HEK293 (cell line): ENCODE results near the gene CCR6.
"Not testable (repeated sequence)": the region's sequence is repeated elsewhere in the genome, so short reads cannot be mapped to it uniquely, and the experiment has no call there.

Experiments
- CTCF ChIA-PET: fragments of 350-600 bp; formaldehyde crosslinking; extraction: SDS; loops from one replicate; lab custom pipeline; 2021; ENCODE audit warnings: antibody characterized with exemption; lab: Yijun Ruan, JAX
- POLR2A ChIA-PET: fragments of 300-600 bp; formaldehyde crosslinking; extraction: SDS; loops from one replicate; lab custom pipeline; 2020; ENCODE audit warnings: antibody characterized with exemption, inconsistent platforms; lab: Yijun Ruan, JAX
- H3K27ac ChIP-seq: fragments of 200-500 bp; sonication (Bioruptor generic); 2 replicates; pipeline ENCODE4 v1.5.1; 2014; ENCODE audit warnings: low read depth, low read length, control low read depth, inconsistent platforms; ENCODE audit errors: extremely low read depth
- H3K36me3 ChIP-seq, 2 experiments: fragments of 200-500 bp in 1 of 2; sonication (Bioruptor generic) in 1 of 2; 1 replicate in 1 of 2; 2 replicates in 1 of 2; pipeline ENCODE4 v1.5.1; 2014 to 2017; ENCODE audit warnings: inconsistent platforms in 2 of 2, low read length in 2 of 2; ENCODE audit not compliant: control insufficient read depth in 2 of 2, insufficient read depth in 1 of 2
- H3K4me1 ChIP-seq: fragments of 200-500 bp; sonication (Bioruptor generic); 2 replicates; pipeline ENCODE4 v1.5.1; 2014; ENCODE audit warnings: mild to moderate bottlenecking, low read length, inconsistent platforms; ENCODE audit not compliant: control insufficient read depth, insufficient read depth
- H3K4me3 ChIP-seq: 2 replicates; pipeline ENCODE4 v1.5.1; 2011; ENCODE audit warnings: low read depth, mild to moderate bottlenecking, control low read depth, low read length, moderate library complexity
- H3K9me3 ChIP-seq: fragments of 200-500 bp; sonication (Bioruptor generic); 2 replicates; pipeline ENCODE4 v1.5.1; 2014; ENCODE audit warnings: low read depth, low read length, inconsistent platforms; ENCODE audit not compliant: control insufficient read depth, insufficient read depth
- FEZF1 ChIP-seq: fragments of 450-650 bp; formaldehyde crosslinking; IDR thresholded peaks from 2 replicates; pipeline ENCODE4 v1.5.1; 2016; ENCODE audit warnings: missing biosample characterization, missing genetic modification characterization
- PATZ1 ChIP-seq: fragments of 450-650 bp; formaldehyde crosslinking; IDR thresholded peaks from 2 replicates; pipeline ENCODE4 v1.5.1; 2016; ENCODE audit warnings: missing biosample characterization, missing genetic modification characterization
- SETDB1 ChIP-seq: IDR thresholded peaks from one replicate; pipeline ENCODE4 v1.6.1; 2017; ENCODE audit warnings: mild to moderate bottlenecking, low read length, moderate library complexity, mixed read lengths; ENCODE audit not compliant: insufficient read length
- ZBTB10 ChIP-seq: fragments of 450-650 bp; formaldehyde crosslinking; IDR thresholded peaks from 2 replicates; pipeline ENCODE4 v1.5.1; 2016; ENCODE audit warnings: missing biosample characterization, missing genetic modification characterization
- ZIC2 ChIP-seq: fragments of 450-650 bp; formaldehyde crosslinking; IDR thresholded peaks from 2 replicates; pipeline ENCODE4 v1.5.1; 2016; ENCODE audit warnings: missing biosample characterization, missing genetic modification characterization
- ZNF114 ChIP-seq: fragments of 450-650 bp; formaldehyde crosslinking; IDR thresholded peaks from 2 replicates; pipeline ENCODE4 v1.5.0; 2017; ENCODE audit warnings: missing biosample characterization, missing genetic modification characterization
- ZNF311 ChIP-seq: fragments of 450-650 bp; formaldehyde crosslinking; IDR thresholded peaks from 2 replicates; pipeline ENCODE4 v1.5.1; 2017; ENCODE audit warnings: missing biosample characterization, missing genetic modification characterization, borderline replicate concordance
- ZNF362 ChIP-seq: fragments of 450-650 bp; formaldehyde crosslinking; IDR thresholded peaks from 2 replicates; pipeline ENCODE4 v1.5.1; 2016; ENCODE audit warnings: missing biosample characterization, missing genetic modification characterization
- ZNF404 ChIP-seq: fragments of 450-650 bp; formaldehyde crosslinking; IDR thresholded peaks from 2 replicates; pipeline ENCODE4 v1.5.1; 2017; ENCODE audit warnings: missing biosample characterization, missing genetic modification characterization
- ZNF416 ChIP-seq: fragments of 450-650 bp; formaldehyde crosslinking; IDR thresholded peaks from 2 replicates; pipeline ENCODE4 v1.5.1; 2016; ENCODE audit warnings: missing biosample characterization, missing genetic modification characterization
- ZNF530 ChIP-seq: fragments of 450-650 bp; formaldehyde crosslinking; IDR thresholded peaks from 2 replicates; pipeline ENCODE4 v1.5.1; 2016; ENCODE audit warnings: low read depth, missing biosample characterization, missing genetic modification characterization
- ZNF558 ChIP-seq: fragments of 450-650 bp; formaldehyde crosslinking; IDR thresholded peaks from 2 replicates; pipeline ENCODE4 v1.5.1; 2016; ENCODE audit warnings: missing biosample characterization, missing genetic modification characterization
- ZNF560 ChIP-seq: fragments of 450-650 bp; formaldehyde crosslinking; IDR thresholded peaks from 2 replicates; pipeline ENCODE4 v1.5.1; 2017; ENCODE audit warnings: missing biosample characterization, missing genetic modification characterization, borderline replicate concordance
- ZNF670 ChIP-seq: fragments of 450-650 bp; formaldehyde crosslinking; IDR thresholded peaks from 2 replicates; pipeline ENCODE4 v1.5.1; 2016; ENCODE audit warnings: missing biosample characterization, missing genetic modification characterization, low read depth
- ZNF707 ChIP-seq: fragments of 450-650 bp; formaldehyde crosslinking; IDR thresholded peaks from 2 replicates; pipeline ENCODE4 v1.5.1; 2016; ENCODE audit warnings: missing biosample characterization, missing genetic modification characterization
- ZNF843 ChIP-seq: fragments of 450-650 bp; formaldehyde crosslinking; IDR thresholded peaks from 2 replicates; pipeline ENCODE4 v1.5.1; 2016; ENCODE audit warnings: missing biosample characterization, missing genetic modification characterization
- TF ChIP-seq, protein P1 (sequence below): fragments of 450-650 bp; formaldehyde crosslinking; IDR thresholded peaks from 2 replicates; pipeline ENCODE4 v1.5.1; 2017; ENCODE audit warnings: missing biosample characterization, mild to moderate bottlenecking, missing genetic modification characterization, moderate library complexity
- TF ChIP-seq, protein P2 (sequence below): fragments of 450-650 bp; formaldehyde crosslinking; IDR thresholded peaks from 2 replicates; pipeline ENCODE4 v1.5.1; 2016; ENCODE audit warnings: missing biosample characterization, missing genetic modification characterization, low read depth

Gene CCR6

GRCh38 chr6:167087857-167088354 is 35.0 kb upstream of the CCR6 start:
- Histone ChIP-seq H3K4me3 (no peak overlapping the region), H3K27ac (no peak overlapping the region), H3K9me3 (no peaks in the 10 kb centered on the region), H3K36me3 (no peaks in the 10 kb centered on the region), H3K4me1 (no peaks in the 10 kb centered on the region)
- CTCF ChIA-PET, result interaction anchor here (0.7 to 1.1 kb wide), 2 partner anchors 9 to 136 kb away, joined by 3 to 4 read pairs; no protein-coding TSS in a partner anchor
- POLR2A ChIA-PET, result interaction anchor here (0.7 kb wide), 1 partner anchor 35 kb away, joined by 3 read pairs; no protein-coding TSS in a partner anchor
- TF ChIP-seq ZBTB10 (tag by site-specific recombination), result no peak
- TF ChIP-seq, protein P1, sequence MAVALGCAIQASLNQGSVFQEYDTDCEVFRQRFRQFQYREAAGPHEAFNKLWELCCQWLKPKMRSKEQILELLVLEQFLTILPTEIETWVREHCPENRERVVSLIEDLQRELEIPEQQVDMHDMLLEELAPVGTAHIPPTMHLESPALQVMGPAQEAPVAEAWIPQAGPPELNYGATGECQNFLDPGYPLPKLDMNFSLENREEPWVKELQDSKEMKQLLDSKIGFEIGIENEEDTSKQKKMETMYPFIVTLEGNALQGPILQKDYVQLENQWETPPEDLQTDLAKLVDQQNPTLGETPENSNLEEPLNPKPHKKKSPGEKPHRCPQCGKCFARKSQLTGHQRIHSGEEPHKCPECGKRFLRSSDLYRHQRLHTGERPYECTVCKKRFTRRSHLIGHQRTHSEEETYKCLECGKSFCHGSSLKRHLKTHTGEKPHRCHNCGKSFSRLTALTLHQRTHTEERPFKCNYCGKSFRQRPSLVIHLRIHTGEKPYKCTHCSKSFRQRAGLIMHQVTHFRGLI, result no peak
- no peak for TF ChIP-seq ZNF670 (tag by site-specific recombination)
- no peak for TF ChIP-seq ZNF416 (tag by site-specific recombination)
- TF ChIP-seq ZNF560 (tag by site-specific recombination), result no peak
- TF ChIP-seq, protein P2, sequence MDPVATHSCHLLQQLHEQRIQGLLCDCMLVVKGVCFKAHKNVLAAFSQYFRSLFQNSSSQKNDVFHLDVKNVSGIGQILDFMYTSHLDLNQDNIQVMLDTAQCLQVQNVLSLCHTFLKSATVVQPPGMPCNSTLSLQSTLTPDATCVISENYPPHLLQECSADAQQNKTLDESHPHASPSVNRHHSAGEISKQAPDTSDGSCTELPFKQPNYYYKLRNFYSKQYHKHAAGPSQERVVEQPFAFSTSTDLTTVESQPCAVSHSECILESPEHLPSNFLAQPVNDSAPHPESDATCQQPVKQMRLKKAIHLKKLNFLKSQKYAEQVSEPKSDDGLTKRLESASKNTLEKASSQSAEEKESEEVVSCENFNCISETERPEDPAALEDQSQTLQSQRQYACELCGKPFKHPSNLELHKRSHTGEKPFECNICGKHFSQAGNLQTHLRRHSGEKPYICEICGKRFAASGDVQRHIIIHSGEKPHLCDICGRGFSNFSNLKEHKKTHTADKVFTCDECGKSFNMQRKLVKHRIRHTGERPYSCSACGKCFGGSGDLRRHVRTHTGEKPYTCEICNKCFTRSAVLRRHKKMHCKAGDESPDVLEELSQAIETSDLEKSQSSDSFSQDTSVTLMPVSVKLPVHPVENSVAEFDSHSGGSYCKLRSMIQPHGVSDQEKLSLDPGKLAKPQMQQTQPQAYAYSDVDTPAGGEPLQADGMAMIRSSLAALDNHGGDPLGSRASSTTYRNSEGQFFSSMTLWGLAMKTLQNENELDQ (tag by site-specific recombination), result no peak
- TF ChIP-seq ZIC2 (tag by site-specific recombination), result no peak
- no peak for TF ChIP-seq ZNF362 (tag by site-specific recombination)
- peak; percentile 76 for TF ChIP-seq ZNF558
- peak; percentile 47 for TF ChIP-seq SETDB1

DNA sequence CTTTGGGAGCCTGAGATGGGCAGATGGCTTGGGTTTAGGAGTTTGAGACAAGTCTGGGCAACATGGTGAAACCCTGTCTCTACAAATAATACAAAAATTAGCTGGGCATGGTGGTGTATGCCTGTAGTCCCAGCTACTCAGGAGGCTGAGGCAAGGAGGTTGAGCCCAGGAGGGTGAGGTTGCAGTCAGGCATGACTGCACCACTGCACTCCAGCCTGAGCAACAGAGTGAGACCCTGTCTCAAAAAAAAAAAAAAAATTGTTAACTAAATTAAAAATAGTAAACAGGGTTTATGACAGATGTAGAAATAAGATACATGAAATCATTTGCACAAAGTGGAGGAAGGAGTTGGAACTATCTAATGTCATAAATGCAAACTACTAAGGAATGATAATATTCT is 34.2 kb upstream of the CCR6 start:
- not testable (repeated sequence) for H3K4me1 ChIP-seq, H3K36me3 ChIP-seq, H3K27ac ChIP-seq, H3K4me3 ChIP-seq, H3K9me3 ChIP-seq
- ChIA-PET POLR2A (interaction anchor here (0.7 kb wide), 1 partner anchor 34 kb away, joined by 3 read pairs; no protein-coding TSS in a partner anchor), CTCF (interaction anchor here (1.1 kb wide), 1 partner anchor 136 kb away, joined by 3 read pairs; no protein-coding TSS in a partner anchor)

DNA sequence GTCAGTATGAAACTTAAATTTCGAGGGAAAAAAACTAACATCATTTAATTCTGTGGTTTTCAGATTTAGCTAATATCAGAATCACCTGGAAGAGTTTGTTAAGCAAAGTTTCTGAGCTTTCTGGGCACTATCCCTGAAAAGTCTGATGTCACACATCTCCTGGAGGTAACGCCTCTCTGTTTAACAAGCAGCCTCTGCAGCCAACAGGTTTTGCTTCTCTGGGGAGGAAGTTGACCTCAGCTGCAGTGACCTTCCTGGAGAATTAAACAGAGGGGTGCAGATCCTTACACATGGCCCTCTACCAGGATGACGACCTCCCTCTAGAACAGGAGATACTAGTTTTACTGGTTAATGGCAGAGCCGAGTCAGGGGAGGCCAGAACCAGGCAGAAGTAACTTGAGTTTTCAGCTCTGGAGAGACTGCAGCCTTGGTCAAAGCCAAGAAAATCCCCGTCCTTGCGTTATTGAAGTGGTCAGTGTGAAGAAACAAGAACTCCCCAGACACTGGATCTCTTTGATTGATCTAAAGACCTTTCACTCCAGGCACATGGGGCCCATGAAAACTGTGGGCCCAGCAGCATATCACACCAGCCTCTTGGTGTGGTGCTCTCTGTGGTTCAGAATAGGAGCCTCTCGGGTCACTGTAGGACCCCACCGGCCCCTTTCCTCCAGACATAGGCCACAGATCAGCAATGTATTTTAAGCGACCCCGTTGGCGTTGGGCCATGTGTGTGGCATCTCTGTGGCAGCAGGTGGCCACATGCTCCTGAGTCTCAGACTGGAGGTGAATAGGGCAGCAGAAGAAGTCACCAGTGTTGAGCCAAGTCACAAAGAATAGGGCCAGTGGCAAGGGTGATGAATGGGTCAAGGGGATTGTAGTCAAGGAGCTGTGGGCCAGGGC is 33.4 kb upstream of the CCR6 start:
- Histone ChIP-seq H3K4me3 (no peak overlapping the region), H3K36me3 (no peaks in the 10 kb centered on the region), H3K9me3 (no peaks in the 10 kb centered on the region), H3K27ac (no peak overlapping the region), H3K4me1 (no peaks in the 10 kb centered on the region)
- CTCF ChIA-PET, result interaction anchor here (0.7 kb wide), 1 partner anchor 819 kb away, joined by 3 read pairs; no protein-coding TSS in a partner anchor
- POLR2A ChIA-PET, result no interaction called here
- TF ChIP-seq ZNF311 (tag by site-specific recombination) (no peak), ZNF707 (no peak), ZNF530 (tag by site-specific recombination) (no peak), PATZ1 (no peak), ZNF114 (tag by site-specific recombination) (no peak), ZNF843 (no peak), ZNF404 (tag by site-specific recombination) (no peak), FEZF1 (tag by site-specific recombination) (no peak)
- TF ChIP-seq, all 188 proteins: peak for 0
